ENCODE measurements around the gene NOTCH4. TPM values are rescaled to one million over a fixed set of nuclear protein-coding genes. Genes with fewer than 3 reads are reported as not detected.

NOTCH4 gene
- total and polyA plus RNA-seq, 2 of the 4 experiments (the other 2 are of a cell fraction) = 0.96 to 1.3 TPM

DNA sequence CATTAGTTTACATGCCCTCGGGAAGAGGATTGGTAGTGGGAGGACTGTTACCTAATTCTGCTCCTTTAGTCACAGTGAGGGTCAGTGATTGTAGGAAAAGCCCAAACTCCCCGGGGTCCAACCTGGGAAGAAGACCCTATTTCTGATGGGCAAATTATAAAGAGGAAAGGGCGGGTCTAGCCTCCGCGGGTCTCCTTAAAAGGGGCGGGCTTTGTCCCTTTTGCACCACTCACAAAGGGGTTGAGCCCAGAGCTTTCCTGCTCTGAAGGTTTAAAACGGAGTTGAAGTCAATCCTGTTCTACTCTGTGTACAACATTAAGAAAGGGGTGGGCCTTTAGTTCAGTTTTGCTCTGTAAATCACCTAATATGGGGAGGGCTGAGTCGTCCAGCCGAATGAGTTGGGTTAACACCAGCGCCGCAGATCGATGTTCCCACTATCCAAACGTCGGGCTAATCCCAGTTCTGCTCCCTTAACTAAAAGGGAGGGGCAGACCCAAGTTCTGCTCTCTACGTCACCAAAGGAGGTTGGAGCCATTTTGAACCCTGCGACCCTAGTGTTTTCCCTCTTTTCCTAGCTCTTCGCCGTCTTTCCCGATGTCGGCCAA is 46.6 kb downstream of the NOTCH4 start:
- Histone ChIP-seq H3K9ac (ENCODE audit: low read depth, low read length) (peak overlapping the region; percentile 70), H2AK5ac (ENCODE audit: low read depth, low read length) (peak overlapping the region; percentile 94), H3K9me3 (ENCODE audit: control insufficient read depth, insufficient read depth, low read length) (no peaks in the 10 kb centered on the region), H3K36me3 (ENCODE audit: control insufficient read depth, insufficient read depth, low read length) (peaks cover 5% of the 10 kb centered on the region; the same call in 1 of the 2 replicates), H2AK9ac (replicated peaks; ENCODE audit: low read depth, low read length, poor library complexity) (peak overlapping the region; percentile 87), H3K27ac (ENCODE audit: insufficient read depth, low read length) (peak overlapping the region; percentile 74), H3K4me1 (ENCODE audit: control insufficient read depth, insufficient read depth, low read length) (peaks cover 5% of the 10 kb centered on the region), H3K79me1 (ENCODE audit: low read depth in 1 of 2, low read length in 2 of 2) (peaks cover 35 to 59% of the 10 kb centered on the region in 2 experiments), H4K5ac (ENCODE audit: low read depth, low read length) (peak overlapping the region; percentile 77), H3K18ac (ENCODE audit: low read depth, low read length) (peak overlapping the region; percentile 70), H3K14ac (replicated peaks; ENCODE audit: low read depth, low read length) (peak overlapping the region; percentile 82), H4K8ac (ENCODE audit: low read depth in 2 of 2, low read length in 2 of 2) (peak overlapping the region; percentile 55 to 89), H2BK20ac (ENCODE audit: low read depth, low read length) (no peak overlapping the region; the same call in 1 of the 2 replicates), H3K4me2 (ENCODE audit: low read depth, low read length) (peak overlapping the region; percentile 80), H2AFZ (replicated peaks; ENCODE audit: low read length, poor library complexity) (peak overlapping the region; percentile 84), H3K23ac (ENCODE audit: low read depth, low read length) (peak overlapping the region; percentile 88), H2BK120ac (ENCODE audit: low read depth, low read length) (peak overlapping the region; percentile 65), H3K9me1 (ENCODE audit: insufficient read depth, low read length) (peaks cover 30% of the 10 kb centered on the region), H2BK5ac (ENCODE audit: low read depth, low read length, poor library complexity, severe bottlenecking) (peak overlapping the region; percentile 90), H3K56ac (ENCODE audit: extremely low read depth, insufficient read depth, low read length) (peak overlapping the region; percentile 91), H3K4ac (ENCODE audit: low read depth, low read length) (peak overlapping the region; percentile 92), H4K20me1 (ENCODE audit: insufficient read depth, low read length) (peaks cover 3% of the 10 kb centered on the region; the same call in 1 of the 2 replicates), H3K4me3 (ENCODE audit: insufficient read depth, low read depth, low read length) (peak overlapping the region; percentile 45), H2BK15ac (ENCODE audit: low read depth, low read length) (peak overlapping the region; percentile 35; the same call in 2 of the 3 replicates), H4K91ac (ENCODE audit: insufficient read depth, low read depth, low read length) (peak overlapping the region; percentile 82), H3K27me3 (ENCODE audit: control insufficient read depth, insufficient read depth, low read length) (no peaks in the 10 kb centered on the region)
- WGBS, 2 experiments (ENCODE audit: extremely low coverage in 2 of 2, insufficient read length in 1 of 2) = 0% methylated on average over 5 of the region's 20 CpGs; no CpG with 5 or more reads in 1 of the 2 experiments
- in situ Hi-C loops (cut with MboI; ENCODE audit: low sequenced_read_pairs) = loop anchor here (10.0 to 25.0 kb wide), 2 partner anchors 202 to 785 kb away; partner anchors contain the start of genes BRD2, DXO and HLA-DMA
- peak; percentile 25 for ATAC-seq (ENCODE audit: low read depth)
- intact Hi-C loops (cut with micrococcal nuclease) = loop anchor here (2.0 to 5.0 kb wide), 2 partner anchors 24 to 60 kb away; no protein-coding TSS in a partner anchor
- ChIA-PET POLR2A (ENCODE audit: unreplicated experiment) (interaction anchor here (0.6 to 1.4 kb wide), 5 partner anchors 9 to 18 kb away, joined by 3 to 6 read pairs (median 4); no protein-coding TSS in a partner anchor), CTCF (interaction anchor here (0.6 to 0.7 kb wide), 2 partner anchors 62 to 608 kb away, joined by 3 read pairs; no protein-coding TSS in a partner anchor)
- no peak for TF ChIP-seq RAD21 (IDR thresholded peaks at IDR 0.05; ENCODE audit: low read length)
- 0 out of 2 replicates have a peak, but pooled peaks have one; percentile 9 for TF ChIP-seq RFX5 (IDR thresholded peaks at IDR 0.05; ENCODE audit: low read depth, low read length)
- TF ChIP-seq MAFK (IDR thresholded peaks at IDR 0.05; ENCODE audit: low read depth, low read length) = no peak
- TF ChIP-seq POLR2A (IDR thresholded peaks at IDR 0.05; ENCODE audit: low read depth, low read length) = peak; percentile 53
- TF ChIP-seq MAZ (IDR thresholded peaks at IDR 0.05; ENCODE audit: borderline replicate concordance, low read depth, low read length) = peak; percentile 27; the same call in 1 of the 2 replicates
- dilution Hi-C loops (cut with HindIII; ENCODE audit: low sequenced_read_pairs, unreplicated experiment) = no loop called here
- DNase-seq = no peak
- BruUV-seq (replicated peaks) = no TSS peak
